OCI-LY7 (cell line): ENCODE data around the gene CRYBG1. TPM values are rescaled to one million over a fixed set of nuclear protein-coding genes. Genes with fewer than 3 reads are reported as not detected.

Experiments
- BruUV-seq: library from RNA; stranded (reverse); fragments of 400-500 nt; replicated peaks from 2 replicates; lab custom pipeline; 2021; lab: Mats Ljungman, UMichigan
- CTCF ChIA-PET: fragments of 300-600 bp; sonication (Branson Sonifier 250); formaldehyde crosslinking; loops from one replicate; lab custom pipeline; 2022; ENCODE audit warnings: antibody characterized with exemption; ENCODE audit not compliant: unreplicated experiment; lab: Charles Lee
- POLR2A ChIA-PET: fragments of 300-600 bp; sonication (Branson Sonifier 250); formaldehyde crosslinking; loops from one replicate; lab custom pipeline; 2022; ENCODE audit warnings: antibody characterized with exemption; lab: Charles Lee
- DNase-seq: peaks from one replicate; pipeline ENCODE4 v3.0.0-alpha.2; 2015; ENCODE audit warnings: low spot score
- H2AFZ ChIP-seq: fragments of 200-600 bp; sonication (generic), shearing (Covaris generic); 2 replicates; pipeline ENCODE4 v1.6.1; 2014; ENCODE audit warnings: mild to moderate bottlenecking, antibody characterized with exemption, low read length, moderate library complexity
- H3K27ac ChIP-seq: fragments of 200-600 bp; sonication (generic); 2 replicates; pipeline ENCODE4 v1.5.1; 2014; ENCODE audit warnings: mixed run types, low read depth, mild to moderate bottlenecking, moderate library complexity, low read length, inconsistent platforms; ENCODE audit not compliant: poor library complexity, severe bottlenecking
- H3K36me3 ChIP-seq: fragments of 200-600 bp; sonication (generic); 2 replicates; pipeline ENCODE4 v1.6.1; 2014; ENCODE audit warnings: mild to moderate bottlenecking, antibody characterized with exemption, low read length, moderate library complexity, mixed read lengths; ENCODE audit not compliant: insufficient read depth
- H3K4me1 ChIP-seq: fragments of 200-600 bp; sonication (generic); 2 replicates; pipeline ENCODE4 v1.5.1; 2014; ENCODE audit warnings: mild to moderate bottlenecking, low read length; ENCODE audit not compliant: insufficient read depth, poor library complexity, severe bottlenecking
- H3K4me2 ChIP-seq: fragments of 200-600 bp; sonication (generic); 2 replicates; pipeline ENCODE4 v1.6.1; 2014; ENCODE audit warnings: mild to moderate bottlenecking, low read length
- H3K4me3 ChIP-seq: fragments of 200-600 bp; sonication (generic); 2 replicates; pipeline ENCODE4 v1.5.1; 2014; ENCODE audit warnings: mild to moderate bottlenecking, low read depth, low read length; ENCODE audit not compliant: poor library complexity, severe bottlenecking
- H3K79me2 ChIP-seq: fragments of 200-600 bp; sonication (generic); 2 replicates; pipeline ENCODE4 v1.6.1; 2016; ENCODE audit warnings: low read depth, mild to moderate bottlenecking, low read length, moderate library complexity, mixed read lengths; ENCODE audit not compliant: insufficient read depth
- H3K9me2 ChIP-seq: fragments of 200-600 bp; sonication (generic); 2 replicates; pipeline ENCODE4 v1.6.1; 2016; ENCODE audit warnings: mild to moderate bottlenecking, low read length, mixed read lengths; ENCODE audit not compliant: insufficient read depth
- H3K9me3 ChIP-seq: fragments of 200-600 bp; sonication (generic); 2 replicates; pipeline ENCODE4 v1.6.1; 2014; ENCODE audit warnings: mild to moderate bottlenecking, mixed run types, low read length, mixed read lengths
- H4K20me1 ChIP-seq: fragments of 200-600 bp; sonication (generic); 2 replicates; pipeline ENCODE4 v1.6.1; 2014; ENCODE audit warnings: mild to moderate bottlenecking, antibody characterized with exemption, low read length, moderate library complexity, mixed read lengths; ENCODE audit not compliant: insufficient read depth
- EZH2phosphoT487 ChIP-seq: fragments of 200-600 bp; sonication (generic); IDR thresholded peaks from 2 replicates; pipeline ENCODE4 v1.6.1; 2018; ENCODE audit warnings: low read depth, borderline replicate concordance, mild to moderate bottlenecking, mixed run types, antibody characterized with exemption, low read length, moderate library complexity, mixed read lengths
- intact Hi-C: fragments of 100-400 bp; cut with micrococcal nuclease; formaldehyde crosslinking; loops from one replicate; pipeline ENCODE4 v1.10.0; 2022; ENCODE audit not compliant: unreplicated experiment
- total RNA-seq, 2 experiments: library from RNA; depleted of rRNA in 1 of 2; stranded (reverse); fragments of >200 nt in 1 of 2; shearing (Covaris generic) in 1 of 2; gene quantifications; 2 replicates each; pipeline ENCODE4 v1.2.3, GENCODE V29; 2014 to 2022
- TF ChIP-seq, protein P1 (sequence below): fragments of 200-600 bp; sonication (generic); conservative IDR thresholded peaks from 2 replicates; pipeline ENCODE4 v1.5.1; 2014; ENCODE audit warnings: mild to moderate bottlenecking, antibody characterized with exemption, low read length, moderate library complexity, mixed read lengths

The CRYBG1 gene
- total RNA-seq, 2 experiments from 2014 or later: 41.7 to 66.2 TPM

DNA sequence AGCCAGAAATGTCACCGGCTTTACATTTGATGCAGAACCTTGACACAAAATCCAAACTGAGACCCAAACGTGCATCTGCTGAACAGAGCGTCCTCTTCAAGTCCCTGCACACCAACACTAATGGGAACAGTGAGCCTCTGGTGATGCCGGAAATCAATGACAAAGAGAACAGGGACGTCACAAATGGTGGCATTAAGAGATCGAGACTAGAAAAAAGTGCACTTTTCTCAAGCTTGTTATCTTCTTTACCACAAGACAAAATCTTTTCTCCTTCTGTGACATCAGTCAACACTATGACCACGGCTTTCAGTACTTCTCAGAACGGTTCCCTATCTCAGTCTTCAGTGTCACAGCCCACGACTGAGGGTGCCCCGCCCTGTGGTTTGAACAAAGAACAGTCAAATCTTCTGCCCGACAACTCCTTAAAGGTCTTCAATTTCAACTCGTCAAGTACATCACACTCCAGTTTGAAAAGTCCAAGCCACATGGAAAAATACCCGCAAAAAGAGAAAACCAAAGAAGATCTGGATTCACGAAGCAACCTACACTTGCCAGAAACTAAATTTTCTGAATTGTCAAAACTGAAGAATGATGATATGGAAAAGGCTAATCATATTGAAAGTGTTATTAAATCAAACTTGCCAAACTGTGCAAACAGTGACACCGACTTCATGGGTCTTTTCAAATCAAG lies 160.3 kb downstream of the CRYBG1 start:
- H3K4me1 ChIP-seq: peaks cover 89% of the 10 kb centered on the region
- TF ChIP-seq, protein P1, sequence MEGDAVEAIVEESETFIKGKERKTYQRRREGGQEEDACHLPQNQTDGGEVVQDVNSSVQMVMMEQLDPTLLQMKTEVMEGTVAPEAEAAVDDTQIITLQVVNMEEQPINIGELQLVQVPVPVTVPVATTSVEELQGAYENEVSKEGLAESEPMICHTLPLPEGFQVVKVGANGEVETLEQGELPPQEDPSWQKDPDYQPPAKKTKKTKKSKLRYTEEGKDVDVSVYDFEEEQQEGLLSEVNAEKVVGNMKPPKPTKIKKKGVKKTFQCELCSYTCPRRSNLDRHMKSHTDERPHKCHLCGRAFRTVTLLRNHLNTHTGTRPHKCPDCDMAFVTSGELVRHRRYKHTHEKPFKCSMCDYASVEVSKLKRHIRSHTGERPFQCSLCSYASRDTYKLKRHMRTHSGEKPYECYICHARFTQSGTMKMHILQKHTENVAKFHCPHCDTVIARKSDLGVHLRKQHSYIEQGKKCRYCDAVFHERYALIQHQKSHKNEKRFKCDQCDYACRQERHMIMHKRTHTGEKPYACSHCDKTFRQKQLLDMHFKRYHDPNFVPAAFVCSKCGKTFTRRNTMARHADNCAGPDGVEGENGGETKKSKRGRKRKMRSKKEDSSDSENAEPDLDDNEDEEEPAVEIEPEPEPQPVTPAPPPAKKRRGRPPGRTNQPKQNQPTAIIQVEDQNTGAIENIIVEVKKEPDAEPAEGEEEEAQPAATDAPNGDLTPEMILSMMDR: 0 out of 2 replicates have a peak, but pooled peaks have one; percentile 23
- no peak for TF ChIP-seq EZH2phosphoT487

DNA sequence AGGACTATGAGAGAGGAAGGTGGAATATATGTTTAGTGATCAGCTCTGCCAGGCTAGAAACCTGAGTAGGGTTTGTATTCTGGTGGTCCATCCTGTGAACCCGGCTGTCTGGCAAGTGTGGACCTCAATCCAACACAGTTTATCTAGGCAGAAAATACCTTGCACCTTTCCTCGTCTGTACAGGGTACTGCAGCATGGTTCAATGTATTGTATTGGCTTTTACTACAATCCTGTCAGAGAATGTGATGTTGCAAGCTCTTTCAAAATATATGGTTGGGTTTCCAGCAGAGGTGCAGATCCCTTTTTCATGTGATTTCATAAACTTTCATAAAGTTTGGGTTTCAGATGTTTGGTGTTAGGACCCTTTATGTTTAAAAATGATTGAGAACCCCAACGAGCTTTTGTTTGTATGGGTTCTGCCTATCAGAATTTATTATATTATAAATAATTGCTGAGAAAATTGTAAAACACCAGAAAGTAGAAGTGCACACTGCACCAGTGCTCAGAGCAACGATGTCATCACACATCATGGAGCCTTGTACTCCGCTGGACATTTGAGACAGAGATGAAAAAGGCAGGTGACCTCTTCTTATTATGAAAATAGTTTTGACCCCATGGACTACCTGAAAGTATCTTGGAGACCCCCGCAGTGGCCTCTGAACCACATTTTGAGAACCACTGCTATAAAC lies 162.2 kb downstream of the CRYBG1 start:
- H3K4me2 ChIP-seq: peak overlapping the region; percentile 98
- peaks cover 49% of the 10 kb centered on the region for H3K36me3 ChIP-seq
- DNase-seq: peak; percentile 49
- H3K9me3 ChIP-seq: no peaks in the 10 kb centered on the region
- H3K27ac ChIP-seq: peak overlapping the region; percentile 95
- no TSS peak for BruUV-seq
- ChIA-PET POLR2A (interaction anchor here (0.5 to 9.0 kb wide), 16 partner anchors 11 to 459 kb away, joined by 3 to 157 read pairs (median 4); partner anchors contain the start of genes QRSL1 and RTN4IP1), CTCF (interaction anchor here (1.1 kb wide), 1 partner anchor 11 kb away, joined by 7 read pairs; no protein-coding TSS in a partner anchor)
- H3K79me2 ChIP-seq: peaks cover 97% of the 10 kb centered on the region
- intact Hi-C loops: no loop called here
- TF ChIP-seq EZH2phosphoT487: no peak
- TF ChIP-seq, protein P1: 0 out of 2 replicates have a peak, but pooled peaks have one; percentile 21
- H2AFZ ChIP-seq: no peak overlapping the region
- H3K9me2 ChIP-seq: no peaks in the 10 kb centered on the region
- H3K4me3 ChIP-seq: peak overlapping the region; percentile 72
- 0 out of 2 replicates have a peak, but pooled peaks cover 4% of the 10 kb centered on the region for H4K20me1 ChIP-seq
- H3K4me1 ChIP-seq: peaks cover 77% of the 10 kb centered on the region

More for the DNA sequence above, 160.3 kb downstream of the CRYBG1 start:
- peak; percentile 69 for DNase-seq
- intact Hi-C loops: loop anchor here (1.0 kb wide), 1 partner anchor 9 kb away; no protein-coding TSS in a partner anchor
- peak overlapping the region; percentile 95 for H3K27ac ChIP-seq
- peak overlapping the region; percentile 25; the same call in 1 of the 2 replicates for H2AFZ ChIP-seq
- peaks cover 99% of the 10 kb centered on the region for H3K79me2 ChIP-seq
- H4K20me1 ChIP-seq: 0 out of 2 replicates have a peak, but pooled peaks cover 4% of the 10 kb centered on the region
- BruUV-seq: TSS peak; percentile 62
- H3K36me3 ChIP-seq: peaks cover 33% of the 10 kb centered on the region
- no peaks in the 10 kb centered on the region for H3K9me2 ChIP-seq
- H3K4me2 ChIP-seq: peak overlapping the region; percentile 98
- no peaks in the 10 kb centered on the region for H3K9me3 ChIP-seq
- peak overlapping the region; percentile 72 for H3K4me3 ChIP-seq
- CTCF ChIA-PET: interaction anchor here (0.9 to 1.2 kb wide), 2 partner anchors 8 to 11 kb away, joined by 3 read pairs; no protein-coding TSS in a partner anchor
- POLR2A ChIA-PET: interaction anchor here (0.6 to 9.0 kb wide), 11 partner anchors 9 to 521 kb away, joined by 3 to 157 read pairs (median 4); partner anchors contain the start of genes QRSL1 and RTN4IP1
